Fibroblast of lung (primary cell): ENCODE data around the gene NOL3. TPM values are rescaled to one million over a fixed set of nuclear protein-coding genes. Genes with fewer than 3 reads are reported as not detected.

ENCODE experiments used
- DNase-seq, 2 donors: peaks; one replicate each; pipeline versions ENCODE4 v3.0.0 to v3.0.0-alpha.2; 2010; ENCODE audit warnings: low read depth in 2 of 2
- H2AFZ ChIP-seq: 2 replicates; pipeline ENCODE4 v1.5.1; 2012; ENCODE audit warnings: low read length, control low read depth, inconsistent platforms
- H3K27ac ChIP-seq: 2 replicates; pipeline ENCODE4 v1.5.1; 2011; ENCODE audit warnings: low read length, control low read depth; ENCODE audit not compliant: insufficient read depth
- H3K27me3 ChIP-seq: 2 replicates; pipeline ENCODE4 v1.5.1; 2011; ENCODE audit warnings: mild to moderate bottlenecking, low read length; ENCODE audit not compliant: control insufficient read depth, insufficient read depth
- H3K36me3 ChIP-seq: 2 replicates; pipeline ENCODE4 v1.5.1; 2011; ENCODE audit warnings: low read length; ENCODE audit not compliant: control insufficient read depth, insufficient read depth
- H3K4me1 ChIP-seq: 2 replicates; pipeline ENCODE4 v1.5.1; 2011; ENCODE audit warnings: low read length; ENCODE audit not compliant: control insufficient read depth, insufficient read depth; ENCODE audit errors: extremely low read depth
- H3K4me2 ChIP-seq: 2 replicates; pipeline ENCODE4 v1.5.1; 2011; ENCODE audit warnings: low read length, control low read depth; ENCODE audit not compliant: insufficient read depth; ENCODE audit errors: extremely low read depth
- H3K4me3 ChIP-seq, 4 experiments: fragments of 200-600 bp in 1 of 4; sonication (generic) in 1 of 4; replicated peaks in 1 of 4; 2 replicates each; pipeline ENCODE4 v1.5.1; 2011 to 2016; ENCODE audit warnings: low read length in 4 of 4, low read depth in 3 of 4, mild to moderate bottlenecking in 3 of 4, control low read depth in 2 of 4, inconsistent platforms in 1 of 4, mixed read lengths in 1 of 4; ENCODE audit not compliant: insufficient read depth in 1 of 4; ENCODE audit errors: control extremely low read depth in 1 of 4
- H3K79me2 ChIP-seq: 2 replicates; pipeline ENCODE4 v1.5.1; 2012; ENCODE audit warnings: mild to moderate bottlenecking, low read length, inconsistent platforms; ENCODE audit not compliant: control insufficient read depth, insufficient read depth
- H3K9ac ChIP-seq: 2 replicates; pipeline ENCODE4 v1.5.1; 2011; ENCODE audit warnings: mild to moderate bottlenecking, low read length, control low read depth; ENCODE audit not compliant: insufficient read depth
- H3K9me3 ChIP-seq: 2 replicates; pipeline ENCODE4 v1.5.1; 2012; ENCODE audit warnings: low read depth, low read length; ENCODE audit not compliant: control insufficient read depth, insufficient read depth
- H4K20me1 ChIP-seq: 2 replicates; pipeline ENCODE4 v1.5.1; 2011; ENCODE audit warnings: low read length; ENCODE audit not compliant: control insufficient read depth, insufficient read depth; ENCODE audit errors: extremely low read depth
- CTCF ChIP-seq, 2 donors: IDR thresholded peaks in 1 of 2; conservative IDR thresholded peaks in 1 of 2; 1 replicate in 1 of 2; 2 replicates in 1 of 2; pipeline ENCODE4 v1.5.1; 2011 to 2012; ENCODE audit warnings: low read length in 2 of 2, control low read depth in 1 of 2, inconsistent platforms in 1 of 2, low read depth in 1 of 2, mild to moderate bottlenecking in 1 of 2
- EZH2 ChIP-seq: IDR thresholded peaks from 2 replicates; pipeline ENCODE4 v1.5.1; 2012; ENCODE audit warnings: low read length, control low read depth, mild to moderate bottlenecking; ENCODE audit errors: missing control alignments
- polyA plus RNA-seq, 2 donors: library from polyadenylated mRNA; depleted of rRNA in 1 of 2; stranded (reverse) in 1 of 2; unstranded in 1 of 2; fragments of >200 nt; gene quantifications; 2 replicates each; pipeline ENCODE4 v1.2.1, GENCODE V29; 2011 to 2012; ENCODE audit warnings: missing spikeins in 1 of 2
- total RNA-seq: library from RNA; depleted of rRNA; stranded (reverse); fragments of >200 nt; gene quantifications from 2 replicates; pipeline ENCODE4 v1.2.1, GENCODE V29; 2014

Gene NOL3
- total and polyA plus RNA-seq, 2 donors (not counting 1 experiment from before 2014, with no cell fraction given): 8.0 to 23.3 TPM

- H3K79me2 ChIP-seq: peaks cover 27% of the 10 kb centered on the region
- no peak for TF ChIP-seq EZH2
- TF ChIP-seq CTCF (conservative IDR thresholded peaks at IDR 0.05 in 1 of 2, IDR thresholded peaks at IDR 0.05 in 1 of 2; ENCODE audit: low read depth in 1 of 2, low read length in 2 of 2): no peak
- H3K9me3 ChIP-seq: no peaks in the 10 kb centered on the region
- H3K4me3 ChIP-seq: peak overlapping the region in 3 of 4 experiments; percentile 29 to 44 (median 40)
- H3K4me1 ChIP-seq: peaks cover 22% of the 10 kb centered on the region
- no peak overlapping the region for H2AFZ ChIP-seq
- H3K9ac ChIP-seq: no peak overlapping the region
- peaks cover 24% of the 10 kb centered on the region for H3K36me3 ChIP-seq
- no peak for DNase-seq
- H3K4me2 ChIP-seq: peak overlapping the region; percentile 58
- no peak overlapping the region for H3K27ac ChIP-seq
- no peaks in the 10 kb centered on the region for H4K20me1 ChIP-seq
- no peaks in the 10 kb centered on the region for H3K27me3 ChIP-seq
Measured at GRCh38 chr16:67191411-67191994, 21.2 kb downstream of the NOL3 start.

- Histone ChIP-seq H3K4me2 (peak within 1 kb of the TSS; percentile 65), H4K20me1 (no peaks in the 10 kb centered on the region), H2AFZ (no peak within 1 kb of the TSS), H3K4me3 (peak within 1 kb of the TSS; percentile 49 to 93 (median 88)), H3K9ac (peak within 1 kb of the TSS; percentile 82), H3K9me3 (no peaks in the 10 kb centered on the region), H3K36me3 (peaks cover 24% of the 10 kb centered on the region), H3K27ac (peak within 1 kb of the TSS; percentile 60), H3K79me2 (peaks cover 27% of the 10 kb centered on the region), H3K4me1 (peaks cover 19% of the 10 kb centered on the region), H3K27me3 (no peaks in the 10 kb centered on the region)
- peak; percentile 91 to 92 for DNase-seq
- TF ChIP-seq EZH2 (no peak), CTCF (conservative IDR thresholded peaks at IDR 0.05 in 1 of 2, IDR thresholded peaks at IDR 0.05 in 1 of 2; ENCODE audit: low read depth in 1 of 2, low read length in 2 of 2) (no peak)
Measured at GRCh38 chr16:67191995-67192681, 21.8 kb downstream of the NOL3 start, which contains the start of gene E2F4. TSS of gene E2F4 (plus strand) at chr16:67192155. CDS start at chr16:67192228, 73 bp downstream.

GRCh38 chr16:67192781-67193361 lies 22.5 kb downstream of the NOL3 start:
- Histone ChIP-seq H3K27ac (peak overlapping the region; percentile 60), H3K4me3 (peak overlapping the region; percentile 49 to 93 (median 88)), H4K20me1 (no peaks in the 10 kb centered on the region), H3K79me2 (peaks cover 27% of the 10 kb centered on the region), H3K9me3 (no peaks in the 10 kb centered on the region), H3K9ac (peak overlapping the region; percentile 82), H2AFZ (no peak overlapping the region), H3K36me3 (peaks cover 28% of the 10 kb centered on the region), H3K27me3 (no peaks in the 10 kb centered on the region), H3K4me1 (peaks cover 19% of the 10 kb centered on the region), H3K4me2 (peak overlapping the region; percentile 65)
- no peak for DNase-seq
- TF ChIP-seq EZH2 (no peak), CTCF (conservative IDR thresholded peaks at IDR 0.05 in 1 of 2, IDR thresholded peaks at IDR 0.05 in 1 of 2; ENCODE audit: low read depth in 1 of 2, low read length in 2 of 2) (no peak)
